22Rv1 (cell line): ENCODE data around the gene FAM76B.

Experiments used
- CTCF ChIP-seq: fragments of 450-650 bp; IDR thresholded peaks from 2 replicates; pipeline ENCODE4 v1.5.1; 2017; ENCODE audit warnings: mild to moderate bottlenecking
- ZFX ChIP-seq: fragments of 450-650 bp; IDR thresholded peaks from 2 replicates; pipeline ENCODE4 v1.6.1; 2017; ENCODE audit warnings: antibody characterized with exemption, borderline replicate concordance

- TF ChIP-seq CTCF = no peak
- TF ChIP-seq ZFX = no peak
These were observed 6.2 kb upstream of the FAM76B start for GRCh38 chr11:95795627-95796295.
